ENCODE data around the gene PCDHA11.

DNA sequence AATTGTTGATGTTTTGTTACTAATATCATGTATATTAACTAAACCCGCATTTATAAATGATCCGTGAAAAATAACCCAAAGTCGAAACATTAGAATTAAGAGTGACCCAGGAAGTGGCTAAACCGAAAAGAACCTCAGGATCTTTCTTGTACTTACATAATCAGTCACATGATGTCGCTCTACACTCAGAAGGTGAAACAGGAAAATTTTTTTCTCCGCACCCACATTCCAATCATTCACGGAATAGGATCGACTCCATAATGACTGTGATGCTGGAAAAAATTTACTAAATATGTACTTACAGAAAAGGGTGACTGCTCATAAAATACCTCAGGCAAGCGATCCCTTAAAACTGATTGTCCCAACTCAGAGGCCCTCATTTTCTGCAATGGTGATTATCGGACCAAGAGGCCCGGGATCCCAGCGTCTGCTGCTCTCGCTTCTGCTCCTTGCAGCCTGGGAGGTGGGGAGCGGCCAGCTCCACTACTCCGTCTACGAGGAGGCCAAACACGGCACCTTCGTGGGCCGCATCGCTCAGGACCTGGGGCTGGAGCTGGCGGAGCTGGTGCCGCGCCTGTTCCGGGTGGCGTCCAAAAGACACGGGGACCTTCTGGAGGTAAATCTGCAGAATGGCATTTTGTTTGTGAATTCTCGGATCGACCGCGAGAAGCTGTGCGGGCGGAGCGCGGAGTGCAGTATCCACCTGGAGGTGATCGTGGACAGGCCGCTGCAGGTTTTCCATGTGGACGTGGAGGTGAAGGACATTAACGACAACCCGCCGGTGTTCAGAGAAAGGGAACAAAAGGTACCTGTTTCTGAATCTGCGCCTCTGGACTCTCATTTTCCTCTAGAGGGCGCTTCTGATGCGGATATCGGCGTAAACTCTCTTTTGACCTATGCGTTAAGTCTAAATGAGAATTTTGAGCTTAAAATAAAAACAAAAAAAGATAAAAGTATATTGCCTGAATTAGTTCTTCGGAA lies 6.6 kb downstream of the PCDHA11 start, which contains the start of gene PCDHA12:
- TF ChIP-seq JUNB (IDR thresholded peaks at IDR 0.05): no peak
- TF ChIP-seq, protein P1, sequence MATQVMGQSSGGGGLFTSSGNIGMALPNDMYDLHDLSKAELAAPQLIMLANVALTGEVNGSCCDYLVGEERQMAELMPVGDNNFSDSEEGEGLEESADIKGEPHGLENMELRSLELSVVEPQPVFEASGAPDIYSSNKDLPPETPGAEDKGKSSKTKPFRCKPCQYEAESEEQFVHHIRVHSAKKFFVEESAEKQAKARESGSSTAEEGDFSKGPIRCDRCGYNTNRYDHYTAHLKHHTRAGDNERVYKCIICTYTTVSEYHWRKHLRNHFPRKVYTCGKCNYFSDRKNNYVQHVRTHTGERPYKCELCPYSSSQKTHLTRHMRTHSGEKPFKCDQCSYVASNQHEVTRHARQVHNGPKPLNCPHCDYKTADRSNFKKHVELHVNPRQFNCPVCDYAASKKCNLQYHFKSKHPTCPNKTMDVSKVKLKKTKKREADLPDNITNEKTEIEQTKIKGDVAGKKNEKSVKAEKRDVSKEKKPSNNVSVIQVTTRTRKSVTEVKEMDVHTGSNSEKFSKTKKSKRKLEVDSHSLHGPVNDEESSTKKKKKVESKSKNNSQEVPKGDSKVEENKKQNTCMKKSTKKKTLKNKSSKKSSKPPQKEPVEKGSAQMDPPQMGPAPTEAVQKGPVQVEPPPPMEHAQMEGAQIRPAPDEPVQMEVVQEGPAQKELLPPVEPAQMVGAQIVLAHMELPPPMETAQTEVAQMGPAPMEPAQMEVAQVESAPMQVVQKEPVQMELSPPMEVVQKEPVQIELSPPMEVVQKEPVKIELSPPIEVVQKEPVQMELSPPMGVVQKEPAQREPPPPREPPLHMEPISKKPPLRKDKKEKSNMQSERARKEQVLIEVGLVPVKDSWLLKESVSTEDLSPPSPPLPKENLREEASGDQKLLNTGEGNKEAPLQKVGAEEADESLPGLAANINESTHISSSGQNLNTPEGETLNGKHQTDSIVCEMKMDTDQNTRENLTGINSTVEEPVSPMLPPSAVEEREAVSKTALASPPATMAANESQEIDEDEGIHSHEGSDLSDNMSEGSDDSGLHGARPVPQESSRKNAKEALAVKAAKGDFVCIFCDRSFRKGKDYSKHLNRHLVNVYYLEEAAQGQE (IDR thresholded peaks at IDR 0.05; ENCODE audit: low read depth, low read length): no peak
- TF ChIP-seq, protein P2, sequence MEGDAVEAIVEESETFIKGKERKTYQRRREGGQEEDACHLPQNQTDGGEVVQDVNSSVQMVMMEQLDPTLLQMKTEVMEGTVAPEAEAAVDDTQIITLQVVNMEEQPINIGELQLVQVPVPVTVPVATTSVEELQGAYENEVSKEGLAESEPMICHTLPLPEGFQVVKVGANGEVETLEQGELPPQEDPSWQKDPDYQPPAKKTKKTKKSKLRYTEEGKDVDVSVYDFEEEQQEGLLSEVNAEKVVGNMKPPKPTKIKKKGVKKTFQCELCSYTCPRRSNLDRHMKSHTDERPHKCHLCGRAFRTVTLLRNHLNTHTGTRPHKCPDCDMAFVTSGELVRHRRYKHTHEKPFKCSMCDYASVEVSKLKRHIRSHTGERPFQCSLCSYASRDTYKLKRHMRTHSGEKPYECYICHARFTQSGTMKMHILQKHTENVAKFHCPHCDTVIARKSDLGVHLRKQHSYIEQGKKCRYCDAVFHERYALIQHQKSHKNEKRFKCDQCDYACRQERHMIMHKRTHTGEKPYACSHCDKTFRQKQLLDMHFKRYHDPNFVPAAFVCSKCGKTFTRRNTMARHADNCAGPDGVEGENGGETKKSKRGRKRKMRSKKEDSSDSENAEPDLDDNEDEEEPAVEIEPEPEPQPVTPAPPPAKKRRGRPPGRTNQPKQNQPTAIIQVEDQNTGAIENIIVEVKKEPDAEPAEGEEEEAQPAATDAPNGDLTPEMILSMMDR (IDR thresholded peaks at IDR 0.05 in 2 of 3, conservative IDR thresholded peaks at IDR 0.05 in 1 of 3; ENCODE audit: control insufficient read depth in 2 of 3, extremely low read depth in 1 of 3, insufficient read depth in 1 of 3, low read depth in 3 of 3, low read length in 3 of 3): no peak

All from GM12878 (cell line).